Neural cell (in vitro differentiated cells): ENCODE results near the gene CYP26B1. TPM values are rescaled to one million over a fixed set of nuclear protein-coding genes. Genes with fewer than 3 reads are reported as not detected.

Experiments
- H2AFZ ChIP-seq: fragments of 200-600, 300-800 bp; sonication (generic), shearing (Covaris generic); 2 replicates; pipeline ENCODE4 v1.6.0; 2014; ENCODE audit warnings: low read depth, mild to moderate bottlenecking, antibody characterized with exemption, low read length, moderate library complexity
- H3F3A ChIP-seq: fragments of 200-600 bp; shearing (Covaris generic); 2 replicates; pipeline ENCODE4 v1.6.1; 2016; ENCODE audit warnings: mild to moderate bottlenecking, moderate library complexity, mixed read lengths, antibody characterized with exemption, low read length; ENCODE audit not compliant: insufficient read depth, poor library complexity, severe bottlenecking
- H3K27ac ChIP-seq: fragments of 200-600, 300-800 bp; sonication (generic), shearing (Covaris generic); 2 replicates; pipeline ENCODE4 v1.5.1; 2014; ENCODE audit warnings: mild to moderate bottlenecking, low read length, moderate library complexity
- H3K27me3 ChIP-seq: fragments of 300-800, 200-600 bp; sonication (generic), shearing (Covaris generic); 2 replicates; pipeline ENCODE4 v1.6.0; 2014; ENCODE audit warnings: mild to moderate bottlenecking, low read depth, low read length, moderate library complexity; ENCODE audit not compliant: insufficient read depth
- H3K36me3 ChIP-seq: fragments of 300-800, 200-600 bp; sonication (generic), shearing (Covaris generic); 2 replicates; pipeline ENCODE4 v1.5.1; 2014; ENCODE audit warnings: mild to moderate bottlenecking, antibody characterized with exemption, low read length, moderate library complexity; ENCODE audit not compliant: insufficient read depth
- H3K4me2 ChIP-seq: fragments of 300-800, 200-600 bp; sonication (generic), shearing (Covaris generic); 2 replicates; pipeline ENCODE4 v1.6.0; 2014; ENCODE audit warnings: mild to moderate bottlenecking, low read length
- H3K4me3 ChIP-seq: fragments of 300-800, 200-600 bp; sonication (generic), shearing (Covaris generic); 2 replicates; pipeline ENCODE4 v1.5.1; 2014; ENCODE audit warnings: mild to moderate bottlenecking, low read length, moderate library complexity
- H3K79me2 ChIP-seq: fragments of 200-600 bp; shearing (Covaris generic); replicated peaks from 2 replicates; pipeline ENCODE4 v1.6.0; 2014; ENCODE audit warnings: mild to moderate bottlenecking, low read length, moderate library complexity; ENCODE audit not compliant: insufficient read depth
- H3K9ac ChIP-seq: fragments of 300-800, 200-600 bp; sonication (generic), shearing (Covaris generic); 2 replicates; pipeline ENCODE4 v1.6.1; 2016; ENCODE audit warnings: mild to moderate bottlenecking, low read length, mixed read lengths
- H3K9me2 ChIP-seq: fragments of 200-600 bp; shearing (Covaris generic); 2 replicates; pipeline ENCODE4 v1.6.1; 2016; ENCODE audit warnings: mild to moderate bottlenecking, low read length, mixed read lengths; ENCODE audit not compliant: insufficient read depth
- H3K9me3 ChIP-seq: fragments of 200-600, 300-800 bp; sonication (generic), shearing (Covaris generic); 2 replicates; pipeline ENCODE4 v1.6.1; 2016; ENCODE audit warnings: mild to moderate bottlenecking, mixed run types, low read length, moderate library complexity, mixed read lengths
- H4K20me1 ChIP-seq: fragments of 200-600 bp; shearing (Covaris generic); 2 replicates; pipeline ENCODE4 v1.6.1; 2016; ENCODE audit warnings: mild to moderate bottlenecking, mixed run types; ENCODE audit not compliant: insufficient read depth
- CTCF ChIP-seq: fragments of 450-650 bp; IDR thresholded peaks from 2 replicates; pipeline ENCODE4 v1.5.1; 2014; ENCODE audit warnings: antibody characterized with exemption, mild to moderate bottlenecking, moderate library complexity; ENCODE audit not compliant: poor library complexity, severe bottlenecking
- EP300 ChIP-seq: fragments of 450-650 bp; conservative IDR thresholded peaks from 2 replicates; pipeline ENCODE4 v1.6.1; 2014; ENCODE audit warnings: antibody characterized with exemption, mild to moderate bottlenecking, moderate library complexity; ENCODE audit not compliant: poor library complexity, severe bottlenecking
- EZH2 ChIP-seq: fragments of 200-600, 300-800 bp; shearing (Covaris generic), sonication (generic); IDR thresholded peaks from 2 replicates; pipeline ENCODE4 v1.6.1; 2014; ENCODE audit warnings: antibody characterized with exemption, low read length, borderline replicate concordance, mild to moderate bottlenecking; ENCODE audit not compliant: insufficient read depth, poor library complexity, severe bottlenecking
- MXI1 ChIP-seq: fragments of 450-650 bp; conservative IDR thresholded peaks from 2 replicates; pipeline ENCODE4 v1.6.1; 2014; ENCODE audit warnings: antibody characterized with exemption, mild to moderate bottlenecking; ENCODE audit not compliant: poor library complexity, severe bottlenecking
- POLR2AphosphoS5 ChIP-seq: IDR thresholded peaks from 2 replicates; pipeline ENCODE4 v1.6.1; 2012
- RAD21 ChIP-seq: fragments of 450-650 bp; conservative IDR thresholded peaks from 2 replicates; pipeline ENCODE4 v1.6.1; 2014; ENCODE audit warnings: antibody characterized with exemption, mild to moderate bottlenecking, moderate library complexity
- REST ChIP-seq: IDR thresholded peaks from 2 replicates; pipeline ENCODE4 v1.6.1; 2012; ENCODE audit warnings: borderline replicate concordance
- SMC3 ChIP-seq: fragments of 450-650 bp; conservative IDR thresholded peaks from 2 replicates; pipeline ENCODE4 v1.6.1; 2014; ENCODE audit warnings: antibody characterized with exemption, mild to moderate bottlenecking, moderate library complexity; ENCODE audit not compliant: poor library complexity
- TAF1 ChIP-seq: IDR thresholded peaks from 2 replicates; pipeline ENCODE4 v1.6.1; 2012; ENCODE audit warnings: low read depth
- polyA plus RNA-seq: library from polyadenylated mRNA; depleted of rRNA; stranded (reverse); fragments of >200 nt; gene quantifications from 2 replicates; pipeline ENCODE4 v1.2.3, GENCODE V29; 2014

Gene CYP26B1
- polyA plus RNA-seq, 1 donor from 2014 or later: 0.83 TPM

GRCh38 chr2:72082887-72083286 lies 64.8 kb downstream of the CYP26B1 start:
- no peaks in the 10 kb centered on the region for H4K20me1 ChIP-seq
- H3K4me2 ChIP-seq: no peak overlapping the region
- H3K9ac ChIP-seq: no peak overlapping the region
- no peak overlapping the region for H3K27ac ChIP-seq
- no peaks in the 10 kb centered on the region for H3K27me3 ChIP-seq
- H3F3A ChIP-seq: no peaks in the 10 kb centered on the region
- no peaks in the 10 kb centered on the region for H3K9me3 ChIP-seq
- TF ChIP-seq EP300: no peak
- TF ChIP-seq TAF1: no peak
- TF ChIP-seq POLR2AphosphoS5: no peak
- TF ChIP-seq RAD21: no peak
- TF ChIP-seq EZH2: no peak
- no peak for TF ChIP-seq SMC3
- no peak for TF ChIP-seq MXI1
- TF ChIP-seq REST: no peak
- TF ChIP-seq CTCF: no peak
- H3K36me3 ChIP-seq: no peaks in the 10 kb centered on the region
- H3K9me2 ChIP-seq: no peaks in the 10 kb centered on the region
- no peak overlapping the region for H3K4me3 ChIP-seq
- H2AFZ ChIP-seq: no peak overlapping the region
- H3K79me2 ChIP-seq: no peaks in the 10 kb centered on the region

GRCh38 chr2:72082021-72082601 lies 65.6 kb downstream of the CYP26B1 start:
- Histone ChIP-seq H3F3A (no peaks in the 10 kb centered on the region), H3K4me2 (no peak overlapping the region), H3K9me3 (no peaks in the 10 kb centered on the region), H3K79me2 (no peaks in the 10 kb centered on the region), H3K36me3 (no peaks in the 10 kb centered on the region), H2AFZ (no peak overlapping the region), H4K20me1 (no peaks in the 10 kb centered on the region), H3K9me2 (no peaks in the 10 kb centered on the region), H3K27ac (no peak overlapping the region), H3K9ac (no peak overlapping the region), H3K4me3 (no peak overlapping the region), H3K27me3 (no peaks in the 10 kb centered on the region)
- no peak for TF ChIP-seq CTCF
- TF ChIP-seq POLR2AphosphoS5: no peak
- no peak for TF ChIP-seq SMC3
- TF ChIP-seq TAF1: no peak
- TF ChIP-seq RAD21: no peak
- TF ChIP-seq REST: no peak
